T-helper 2 cell treated with Interferon-gamma antibody and Interleukin-4, amounts not matched to agents 5 μg/mL and 100 μg/mL, for 36 hours (primary cell): ENCODE measurements around the gene TNS3.
A peak's percentile ranks its signal among the peaks of the same experiment; 100 is the strongest.

Experiments used
- DNase-seq: peaks from one replicate; pipeline ENCODE4 v3.0.0; 2021; ENCODE audit warnings: low spot score
- H3K27ac Mint-ChIP-seq: one replicate; pipeline ENCODE4 v1.8.0; 2021; ENCODE audit warnings: mild to moderate bottlenecking, mixed read lengths
- H3K27me3 Mint-ChIP-seq: one replicate; pipeline ENCODE4 v1.8.0; 2021; ENCODE audit warnings: low read depth, mixed read lengths
- H3K36me3 Mint-ChIP-seq: one replicate; pipeline ENCODE4 v1.8.0; 2021; ENCODE audit warnings: low read depth, mixed read lengths
- H3K4me1 Mint-ChIP-seq: one replicate; pipeline ENCODE4 v1.8.0; 2021; ENCODE audit warnings: low read depth, mixed read lengths
- H3K4me3 Mint-ChIP-seq: one replicate; pipeline ENCODE4 v1.8.0; 2022; ENCODE audit warnings: mild to moderate bottlenecking, moderate library complexity, mixed read lengths
- H3K9me3 Mint-ChIP-seq: one replicate; pipeline ENCODE4 v1.8.0; 2021; ENCODE audit warnings: mixed read lengths

The TNS3 gene

GRCh38 chr7:47488201-47488968, 93.5 kb downstream of the TNS3 start:
- Mint-ChIP-seq H3K27ac (no peak overlapping the region), H3K36me3 (no peaks in the 10 kb centered on the region), H3K9me3 (no peaks in the 10 kb centered on the region), H3K27me3 (no peaks in the 10 kb centered on the region), H3K4me1 (no peaks in the 10 kb centered on the region), H3K4me3 (no peak overlapping the region)
- DNase-seq = no peak

DNA sequence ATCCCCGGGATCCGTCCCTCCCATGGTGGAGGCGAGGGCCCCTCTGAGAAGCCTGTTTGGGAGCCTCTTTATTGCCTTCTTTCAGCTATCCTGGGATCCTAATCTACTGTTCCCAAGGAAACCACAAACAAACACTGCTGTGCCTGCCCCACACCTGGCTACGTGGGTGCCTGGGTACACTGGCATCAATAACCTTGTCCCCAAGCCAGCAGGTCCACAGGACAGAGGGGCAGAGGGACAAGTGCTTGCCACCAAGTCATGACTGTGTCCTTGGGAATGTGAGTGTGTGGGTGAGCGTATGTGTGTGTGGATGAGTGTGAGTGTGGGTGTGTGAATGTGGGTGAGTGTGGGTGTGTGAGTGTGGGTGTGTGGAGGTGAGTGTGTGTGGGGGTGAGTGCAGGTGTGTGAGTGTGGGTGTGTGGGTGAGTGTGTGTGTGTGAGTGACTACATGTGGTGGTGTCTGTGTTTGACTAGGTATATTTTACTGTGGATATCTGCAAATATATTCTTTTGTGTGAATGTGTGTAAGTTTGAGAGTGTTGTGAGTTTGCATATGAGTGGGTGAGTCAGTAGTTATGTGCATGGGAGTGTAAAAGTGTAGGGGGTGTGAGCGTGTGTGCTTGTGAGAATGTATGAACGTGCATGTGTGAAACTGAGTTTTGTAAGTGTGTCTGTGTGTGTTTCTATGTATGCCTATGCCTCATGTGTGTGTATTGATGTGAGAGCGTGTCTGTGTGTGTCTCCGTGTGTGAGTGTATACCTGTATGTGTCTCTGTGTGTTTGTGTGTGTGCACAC, 96.1 kb downstream of the TNS3 start:
- Mint-ChIP-seq H3K27ac (no peak overlapping the region), H3K4me3 (no peak overlapping the region), H3K36me3 (no peaks in the 10 kb centered on the region), H3K27me3 (no peaks in the 10 kb centered on the region), H3K9me3 (no peaks in the 10 kb centered on the region), H3K4me1 (peaks cover 5% of the 10 kb centered on the region)
- no peak for DNase-seq

DNA sequence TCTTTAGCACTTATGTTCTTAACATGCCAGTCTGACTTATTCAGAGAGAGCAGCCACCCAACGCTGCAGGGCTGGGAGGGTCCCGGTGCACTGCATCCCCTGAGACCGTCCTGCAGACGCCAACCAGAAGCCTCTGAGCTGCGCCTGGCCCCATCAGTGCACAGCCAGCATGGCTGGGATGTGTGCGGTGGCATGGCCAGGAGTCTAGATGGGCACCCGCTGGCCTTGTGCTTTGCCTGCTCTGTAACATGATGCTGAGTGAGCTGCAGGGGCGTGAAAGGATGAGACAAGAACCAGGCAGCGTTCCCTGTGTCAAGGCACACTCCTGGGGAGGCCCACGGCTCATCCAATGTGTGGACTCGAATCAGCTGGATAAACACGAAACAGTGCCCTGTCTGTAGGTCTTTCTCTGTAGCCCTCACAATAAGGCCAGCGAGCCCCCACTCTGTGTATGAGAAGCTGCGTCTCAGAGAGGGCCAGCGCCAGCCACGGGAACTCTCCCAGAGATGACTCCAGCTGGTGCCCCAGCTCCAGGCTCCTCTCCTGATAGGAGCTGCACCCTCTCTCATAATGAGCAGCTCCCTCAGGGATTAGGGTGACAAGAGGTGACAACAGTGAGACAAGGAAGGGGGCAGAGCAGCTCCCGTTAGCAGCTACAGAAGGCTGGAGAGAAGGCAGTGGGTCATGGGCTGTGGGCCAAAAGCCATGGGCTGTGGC, 96.8 kb downstream of the TNS3 start:
- Mint-ChIP-seq H3K4me1 (peaks cover 5% of the 10 kb centered on the region), H3K9me3 (no peaks in the 10 kb centered on the region), H3K27me3 (no peaks in the 10 kb centered on the region), H3K27ac (no peak overlapping the region), H3K36me3 (no peaks in the 10 kb centered on the region), H3K4me3 (no peak overlapping the region)
- DNase-seq = no peak

GRCh38 chr7:47484457-47484856, 97.5 kb downstream of the TNS3 start:
- Mint-ChIP-seq H3K4me1 (peaks cover 5% of the 10 kb centered on the region), H3K36me3 (no peaks in the 10 kb centered on the region)

DNA sequence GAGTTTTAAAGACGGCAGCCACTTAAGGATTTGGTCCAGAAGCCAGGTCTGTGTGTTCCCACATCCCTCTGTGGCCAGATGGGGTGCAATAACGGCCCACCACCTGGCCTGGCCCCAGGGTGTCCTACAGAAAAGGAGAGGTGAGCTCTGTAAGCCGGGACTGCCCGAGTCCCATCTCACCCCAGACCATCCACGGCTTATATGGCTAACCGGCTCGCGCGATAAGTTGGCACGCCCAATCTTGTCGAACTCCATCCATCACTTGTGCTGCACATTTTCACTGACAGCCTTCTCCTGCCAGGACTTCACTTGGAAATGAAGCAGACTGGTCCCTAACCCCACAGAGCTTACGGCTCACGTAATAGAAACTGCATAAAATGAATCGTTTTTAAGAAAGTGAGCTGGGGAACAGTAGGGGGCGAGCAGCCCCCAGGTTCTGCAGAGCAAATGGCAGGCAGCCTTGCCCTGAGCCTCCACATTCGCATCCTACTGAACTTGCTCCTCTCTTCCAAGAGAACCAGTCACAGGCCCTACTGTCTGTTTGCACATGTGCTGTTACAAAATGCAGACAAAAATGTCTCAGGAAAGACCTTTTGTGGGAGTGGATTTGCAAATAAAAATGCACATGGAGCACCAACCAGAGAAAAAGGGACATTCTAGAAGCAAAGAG, 98.2 kb downstream of the TNS3 start:
- Mint-ChIP-seq H3K4me1 (peaks cover 5% of the 10 kb centered on the region), H3K27me3 (no peaks in the 10 kb centered on the region), H3K36me3 (no peaks in the 10 kb centered on the region), H3K4me3 (no peak overlapping the region), H3K9me3 (no peaks in the 10 kb centered on the region), H3K27ac (no peak overlapping the region)
- DNase-seq = no peak

More at GRCh38 chr7:47484457-47484856, 97.5 kb downstream of the TNS3 start:
- H3K9me3 Mint-ChIP-seq = no peaks in the 10 kb centered on the region
- no peak for DNase-seq
- H3K27ac Mint-ChIP-seq = no peak overlapping the region
- H3K27me3 Mint-ChIP-seq = no peaks in the 10 kb centered on the region
- no peak overlapping the region for H3K4me3 Mint-ChIP-seq

DNA sequence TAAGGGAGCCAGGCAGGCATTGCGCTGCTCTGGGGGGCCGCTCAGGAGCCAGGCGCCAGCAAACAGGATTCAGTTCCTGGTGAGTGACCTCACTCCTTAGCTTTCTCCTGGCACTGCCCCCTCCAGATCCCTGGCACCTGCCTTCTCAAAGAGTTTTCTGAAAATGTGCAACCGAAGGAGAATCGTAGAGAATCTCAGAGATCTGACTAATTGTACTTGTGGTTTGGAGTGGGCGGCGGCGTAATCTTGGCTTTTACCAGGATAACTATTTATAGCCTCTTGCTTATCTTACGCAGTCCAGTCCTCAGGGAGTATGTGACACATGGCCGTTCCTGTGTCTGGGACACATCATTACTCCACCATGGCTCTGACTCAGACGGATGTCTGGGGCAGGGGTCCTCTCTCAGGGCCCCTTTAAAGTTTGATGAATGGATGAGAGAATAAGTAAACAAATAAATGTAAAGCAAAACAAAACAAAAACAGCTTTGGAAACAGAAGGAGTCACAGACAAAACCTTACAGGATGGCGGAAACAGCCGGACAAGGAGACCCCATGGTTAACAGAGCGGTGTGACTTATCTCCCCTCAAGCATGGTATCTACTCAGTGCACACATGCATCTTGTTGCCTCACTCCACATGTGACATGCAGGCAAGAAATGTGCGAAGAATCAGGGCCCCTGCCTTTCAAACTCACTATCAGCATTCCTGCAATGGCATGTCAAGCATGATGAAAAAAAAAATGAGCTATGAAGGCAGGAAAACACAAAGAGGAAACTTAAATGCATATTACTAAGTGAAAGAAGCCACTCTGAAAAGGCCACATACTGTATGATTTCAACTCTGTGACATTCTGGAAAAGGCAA, 99.7 kb downstream of the TNS3 start:
- peaks cover 5% of the 10 kb centered on the region for H3K4me1 Mint-ChIP-seq
- H3K4me3 Mint-ChIP-seq = no peak overlapping the region
- peak; percentile 67 for DNase-seq
- no peaks in the 10 kb centered on the region for H3K36me3 Mint-ChIP-seq
- H3K27me3 Mint-ChIP-seq = no peaks in the 10 kb centered on the region
- no peak overlapping the region for H3K27ac Mint-ChIP-seq
- no peaks in the 10 kb centered on the region for H3K9me3 Mint-ChIP-seq

- no peak overlapping the region for H3K4me3 Mint-ChIP-seq
- no peak overlapping the region for H3K27ac Mint-ChIP-seq
Observed at GRCh38 chr7:47481541-47482012, 100.3 kb downstream of the TNS3 start.

GRCh38 chr7:47480576-47481538, 101.1 kb downstream of the TNS3 start:
- Mint-ChIP-seq H3K36me3 (no peaks in the 10 kb centered on the region), H3K4me3 (no peak overlapping the region), H3K4me1 (peaks cover 5% of the 10 kb centered on the region), H3K27ac (no peak overlapping the region), H3K27me3 (no peaks in the 10 kb centered on the region), H3K9me3 (no peaks in the 10 kb centered on the region)
- peak; percentile 51 for DNase-seq

More at GRCh38 chr7:47481541-47482012, 100.3 kb downstream of the TNS3 start:
- Mint-ChIP-seq H3K9me3 (no peaks in the 10 kb centered on the region), H3K27me3 (no peaks in the 10 kb centered on the region), H3K36me3 (no peaks in the 10 kb centered on the region), H3K4me1 (peaks cover 5% of the 10 kb centered on the region)
- no peak for DNase-seq

DNA sequence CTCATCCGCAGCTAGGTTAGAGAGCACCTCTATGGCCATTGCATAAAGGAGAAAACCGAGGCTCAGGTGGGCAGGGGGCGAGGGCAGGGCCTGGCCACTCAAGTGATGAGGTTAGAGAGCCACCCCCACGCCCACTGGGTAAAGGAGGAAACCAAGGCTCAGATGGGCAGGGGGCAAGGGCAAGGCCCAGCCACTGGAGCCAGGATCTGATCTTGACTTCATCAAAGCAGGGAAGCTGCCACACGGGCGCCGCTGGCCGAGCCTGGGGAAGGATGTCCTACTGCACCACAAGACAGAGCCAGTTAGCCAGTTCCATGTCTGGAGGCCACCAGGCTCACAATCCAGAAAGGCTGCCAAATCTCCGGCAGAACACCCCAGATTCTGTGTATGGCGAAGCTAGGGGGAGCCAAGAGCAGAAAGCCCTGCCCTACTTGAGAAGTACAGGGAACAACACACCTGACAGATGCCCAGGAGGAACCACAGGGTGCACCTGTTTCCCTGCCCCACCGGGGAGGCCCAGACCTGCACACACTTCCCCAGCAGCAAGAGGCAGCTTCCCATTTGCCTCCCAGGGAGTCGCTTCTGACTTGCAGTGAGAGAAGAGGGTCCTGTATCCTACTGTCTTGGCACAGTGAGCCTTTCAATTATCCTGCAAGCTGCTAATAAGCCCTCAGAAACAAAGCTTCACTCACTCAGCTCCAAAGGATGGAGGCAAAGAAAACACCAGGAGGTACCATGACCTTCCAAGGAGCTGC, 101.9 kb downstream of the TNS3 start:
- Mint-ChIP-seq H3K9me3 (no peaks in the 10 kb centered on the region), H3K27ac (no peak overlapping the region), H3K27me3 (no peaks in the 10 kb centered on the region), H3K4me3 (no peak overlapping the region), H3K36me3 (no peaks in the 10 kb centered on the region), H3K4me1 (peaks cover 5% of the 10 kb centered on the region)
- no peak for DNase-seq

- H3K27me3 Mint-ChIP-seq = no peaks in the 10 kb centered on the region
- no peaks in the 10 kb centered on the region for H3K9me3 Mint-ChIP-seq
- peaks cover 5% of the 10 kb centered on the region for H3K4me1 Mint-ChIP-seq
- no peak overlapping the region for H3K27ac Mint-ChIP-seq
- no peak for DNase-seq
- H3K4me3 Mint-ChIP-seq = no peak overlapping the region
- no peaks in the 10 kb centered on the region for H3K36me3 Mint-ChIP-seq
Observed at GRCh38 chr7:47478926-47479711, 102.8 kb downstream of the TNS3 start.

DNA sequence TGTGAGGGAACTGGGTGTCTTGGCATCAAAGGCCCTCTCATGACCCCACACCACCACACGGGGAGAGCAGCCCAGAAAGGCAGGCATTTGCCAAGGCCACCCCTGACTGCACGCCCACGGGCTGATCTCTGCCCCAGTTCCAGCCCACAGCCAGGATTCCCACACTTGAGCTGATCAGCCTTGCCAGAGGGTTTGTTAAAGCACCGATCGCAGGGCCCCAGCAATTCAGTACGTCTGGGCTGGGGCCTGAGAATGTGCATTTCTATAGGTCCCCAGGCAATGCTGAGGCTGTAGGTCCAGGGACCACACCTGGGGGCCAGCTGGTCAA, 103.9 kb downstream of the TNS3 start:
- Mint-ChIP-seq H3K4me1 (peaks cover 5% of the 10 kb centered on the region), H3K9me3 (no peaks in the 10 kb centered on the region), H3K4me3 (no peak overlapping the region), H3K27ac (no peak overlapping the region), H3K36me3 (no peaks in the 10 kb centered on the region), H3K27me3 (no peaks in the 10 kb centered on the region)
- no peak for DNase-seq
